CD4-positive, alpha-beta T cell treated with Interleukin-17A for 1 hour (primary cell): ENCODE measurements around the gene PPP1R14C.

ENCODE experiments used
- DNase-seq: peaks from one replicate; pipeline ENCODE4 v3.0.0-alpha.2; 2020

Gene PPP1R14C

DNA sequence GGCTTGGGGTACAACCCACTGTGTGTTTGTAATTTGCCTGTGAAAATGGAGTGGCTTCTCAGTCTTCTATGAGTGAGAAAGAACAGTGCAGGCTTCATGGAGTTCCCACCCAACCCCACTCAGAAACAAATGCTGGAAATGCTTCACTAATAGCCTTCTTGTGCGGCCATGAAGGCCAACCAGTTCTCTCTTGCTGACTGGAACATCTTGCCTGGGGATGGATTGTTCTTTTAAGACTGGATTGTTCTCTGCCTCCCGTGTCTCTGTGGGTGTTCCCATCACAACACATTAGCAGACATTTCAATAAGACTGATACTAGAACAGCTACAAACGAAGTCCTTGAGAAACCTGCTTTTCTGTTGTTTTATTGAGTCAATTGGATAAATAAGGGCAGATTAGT, 110.6 kb downstream of the PPP1R14C start:
- no peak for DNase-seq

GRCh38 chr6:150254770-150255169, 111.9 kb downstream of the PPP1R14C start:
- no peak for DNase-seq

GRCh38 chr6:150255840-150256239, 113.0 kb downstream of the PPP1R14C start:
- no peak for DNase-seq

DNA sequence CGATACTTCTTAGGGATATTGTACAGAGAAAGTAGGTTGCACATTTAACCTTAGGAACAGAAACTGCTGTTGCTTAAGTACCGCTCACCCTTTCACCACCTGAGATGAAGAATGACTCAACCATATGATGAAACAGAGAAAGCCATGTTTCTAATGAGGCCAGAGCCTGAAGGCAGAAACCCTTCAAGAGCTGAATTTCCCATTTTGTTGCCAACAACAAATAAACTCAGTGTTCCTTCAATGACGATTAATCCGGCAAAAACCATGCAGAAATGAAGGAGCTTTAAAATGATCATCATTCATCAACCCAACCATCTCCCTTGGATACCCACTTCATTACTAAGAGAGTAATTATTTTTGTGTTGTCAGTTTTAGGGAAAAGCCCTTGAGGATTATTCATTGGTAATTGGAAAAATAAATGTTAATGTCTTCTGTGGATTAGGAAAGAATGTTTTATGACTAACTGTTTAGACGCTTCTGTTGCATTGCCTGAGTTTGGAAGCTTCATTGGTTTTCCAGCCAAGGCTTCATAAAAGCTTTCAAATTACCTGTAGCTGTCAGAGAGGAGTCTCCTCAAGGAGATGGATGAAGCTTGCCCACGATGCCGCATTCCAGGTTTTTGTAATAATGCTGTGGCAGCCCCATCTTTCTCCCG, 113.9 kb downstream of the PPP1R14C start:
- DNase-seq = no peak

DNA sequence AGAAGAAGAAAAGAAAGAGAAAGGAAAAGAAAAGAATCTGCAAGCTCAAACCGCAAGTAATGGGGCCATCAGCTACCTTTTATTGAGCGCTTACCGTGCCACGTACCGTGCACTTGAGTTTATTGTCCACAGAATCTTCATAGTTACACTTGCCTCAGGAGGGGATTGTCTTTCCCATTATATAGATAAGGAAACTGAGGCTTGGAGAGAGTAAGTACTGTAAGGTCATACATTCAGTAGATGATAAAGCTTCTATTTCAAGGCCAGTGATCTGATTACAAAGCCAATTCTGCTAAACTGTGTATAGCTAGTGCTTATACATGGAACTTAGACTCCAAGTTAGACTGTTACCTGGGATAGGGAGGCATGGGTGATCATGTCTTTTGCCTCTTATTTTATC, 115.5 kb downstream of the PPP1R14C start:
- no peak for DNase-seq

DNA sequence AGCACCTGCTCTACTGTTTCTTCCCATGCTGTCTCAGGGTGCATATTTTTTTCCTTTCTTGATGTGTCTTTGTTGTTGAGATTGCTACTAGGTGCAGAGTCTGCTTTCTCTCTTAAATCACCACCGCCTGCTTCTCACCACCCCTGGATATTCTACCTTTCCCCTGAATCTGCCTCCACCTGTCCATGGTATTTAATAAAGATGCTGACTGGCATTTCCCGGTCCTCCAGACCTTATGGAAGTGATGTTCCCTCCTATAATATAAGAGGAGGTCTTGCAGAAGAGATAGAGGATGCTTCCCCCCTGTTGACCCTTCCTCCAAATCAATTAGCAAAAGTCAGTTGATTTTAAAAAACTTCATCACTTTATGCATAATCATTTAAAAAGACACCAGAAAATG, 118.1 kb downstream of the PPP1R14C start:
- no peak for DNase-seq

DNA sequence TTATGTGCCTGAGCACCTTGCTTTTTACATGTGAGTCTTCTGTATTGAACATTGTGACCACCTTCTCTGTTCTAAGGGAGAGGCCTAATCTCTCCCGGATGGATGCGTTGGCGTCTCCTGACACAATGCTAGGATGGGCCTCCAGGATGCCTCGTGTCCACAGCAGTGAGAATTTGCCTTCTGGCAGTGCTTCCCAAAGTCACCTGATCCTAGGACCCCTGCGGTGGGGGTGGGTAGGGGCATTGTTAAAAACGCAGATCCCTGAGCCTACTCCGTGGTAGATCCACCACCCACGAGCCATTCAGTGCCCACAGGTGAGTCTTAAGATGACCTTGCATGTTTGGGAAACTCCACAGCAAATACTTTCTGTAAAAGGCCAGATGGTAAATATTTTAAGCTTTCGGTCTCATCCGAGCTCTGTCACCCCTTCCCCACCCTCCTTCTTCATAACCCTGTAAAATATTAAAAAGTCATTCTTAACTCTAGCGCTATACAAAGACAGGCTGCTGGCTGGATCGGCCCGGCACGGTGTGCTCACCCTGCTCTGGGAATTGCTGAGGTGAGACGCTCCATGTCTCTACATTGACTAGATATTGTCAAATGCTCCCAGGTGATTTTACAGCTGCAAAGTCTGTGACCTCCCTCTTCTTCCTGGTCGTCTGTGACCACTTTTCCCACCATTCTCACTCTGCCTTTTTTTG, 119.3 kb downstream of the PPP1R14C start:
- no peak for DNase-seq

DNA sequence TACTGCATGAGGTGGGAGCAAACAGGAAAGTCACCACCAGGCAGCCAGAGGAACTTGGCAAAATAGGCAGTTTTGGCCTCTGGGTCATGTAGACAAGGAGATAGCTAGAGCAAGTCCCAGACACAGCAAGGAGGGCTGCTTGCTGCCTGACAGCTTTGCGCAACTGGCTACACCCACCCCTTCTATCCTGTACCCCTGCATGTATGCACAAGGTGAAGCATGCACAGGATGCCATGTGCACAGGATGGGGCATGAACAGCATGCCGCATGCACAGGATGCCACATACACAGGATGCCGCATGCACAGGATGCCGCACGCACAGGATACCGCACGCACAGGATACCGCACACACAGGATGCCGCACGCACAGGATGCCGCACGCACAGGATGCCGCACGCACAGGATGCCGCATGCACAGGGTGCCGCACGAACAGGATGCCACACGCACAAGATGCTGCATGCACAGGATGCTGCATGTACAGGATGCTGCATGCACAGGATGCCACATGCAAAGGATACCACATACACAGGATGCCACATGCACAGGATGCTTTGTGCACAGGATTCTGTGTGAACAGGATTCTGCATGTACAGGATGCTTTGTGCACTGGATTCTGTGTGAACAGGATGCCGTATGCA, 121.0 kb downstream of the PPP1R14C start:
- peak; percentile 38 for DNase-seq

DNA sequence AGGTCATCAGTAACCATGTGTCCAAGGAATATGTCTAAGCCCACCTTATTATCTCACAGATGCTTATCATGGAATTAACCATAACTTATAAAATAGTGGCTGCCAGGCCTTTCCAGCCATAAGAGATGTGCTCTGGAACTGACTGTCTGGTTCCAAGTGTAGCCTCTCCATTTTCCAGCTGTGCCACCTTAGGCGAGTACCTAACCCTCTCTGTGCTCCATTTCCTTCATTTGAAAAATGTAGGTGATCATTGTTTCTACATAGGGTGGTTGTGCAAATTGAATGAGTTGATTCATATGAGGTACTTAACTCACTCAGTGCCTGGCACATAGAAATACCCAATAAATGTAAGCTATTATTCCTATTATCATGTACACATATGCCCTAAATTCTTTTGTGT, 123.5 kb downstream of the PPP1R14C start:
- DNase-seq = no peak

DNA sequence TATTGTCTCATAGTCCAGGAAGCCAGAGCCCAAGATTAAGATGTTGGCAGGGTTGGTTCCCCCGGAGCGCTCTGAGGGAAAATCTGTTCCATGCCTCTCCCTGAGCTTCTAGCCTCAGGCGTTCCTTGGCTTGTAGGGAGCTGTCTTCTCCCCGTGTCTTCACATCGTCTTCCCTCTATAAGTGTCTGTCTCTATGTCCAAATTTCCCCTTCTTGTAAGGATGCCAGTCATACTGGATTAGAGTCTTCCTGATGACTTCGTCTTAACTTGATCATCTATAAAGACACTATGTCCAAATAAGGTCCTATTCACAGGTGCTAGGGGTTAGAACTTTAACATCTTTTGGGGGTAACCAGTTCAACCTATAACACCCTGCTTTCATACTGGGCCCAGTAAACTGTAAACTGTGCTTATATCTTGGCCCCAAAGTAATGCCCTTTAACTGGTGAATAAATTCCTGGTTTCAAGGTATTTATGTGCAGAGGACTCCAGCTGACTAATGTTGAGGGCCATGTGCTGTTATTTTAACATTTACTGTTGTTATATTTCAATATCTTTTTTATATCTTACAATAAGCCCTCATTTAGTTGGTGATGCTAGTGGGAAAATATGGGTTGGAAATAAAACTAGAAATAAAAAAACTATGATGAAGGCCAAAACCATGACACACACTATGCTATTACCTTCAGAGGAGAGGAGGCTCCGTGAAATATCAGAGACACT, 124.3 kb downstream of the PPP1R14C start:
- no peak for DNase-seq

GRCh38 chr6:150267686-150268561, 125.1 kb downstream of the PPP1R14C start:
- DNase-seq = no peak

DNA sequence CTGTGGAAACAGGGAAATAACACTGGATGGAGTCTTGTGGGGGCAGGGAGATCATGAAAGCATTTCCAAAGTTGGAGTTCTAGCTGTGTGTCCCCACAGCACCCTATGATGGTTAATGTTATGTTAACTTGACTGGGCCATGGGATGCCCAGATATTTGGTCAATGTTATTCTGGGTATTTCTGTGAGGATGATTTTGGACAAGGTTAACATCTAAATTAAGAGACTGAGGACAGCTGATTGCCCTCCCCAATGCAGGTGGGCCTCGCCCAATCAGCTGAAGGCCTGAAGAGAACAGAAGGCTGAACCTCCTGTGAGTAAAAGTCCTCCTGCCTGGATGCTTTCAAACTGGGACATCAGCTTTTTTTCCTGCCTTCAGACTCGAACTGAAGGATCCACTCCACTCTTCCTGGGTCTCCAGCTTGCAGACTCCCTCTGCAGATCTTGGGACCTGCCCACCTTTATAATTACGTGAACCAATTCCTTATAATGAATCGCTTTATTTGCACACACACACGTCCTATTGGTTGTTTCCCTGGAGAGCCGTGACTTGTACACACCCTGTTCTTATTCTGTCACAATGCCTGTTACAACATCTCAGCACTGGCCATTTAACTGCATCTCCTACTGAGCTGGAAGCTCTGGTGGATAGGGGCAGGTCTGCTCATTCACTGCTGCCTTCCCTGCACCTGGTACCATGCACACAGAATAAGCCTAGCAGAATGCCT, 126.4 kb downstream of the PPP1R14C start:
- DNase-seq = no peak

DNA sequence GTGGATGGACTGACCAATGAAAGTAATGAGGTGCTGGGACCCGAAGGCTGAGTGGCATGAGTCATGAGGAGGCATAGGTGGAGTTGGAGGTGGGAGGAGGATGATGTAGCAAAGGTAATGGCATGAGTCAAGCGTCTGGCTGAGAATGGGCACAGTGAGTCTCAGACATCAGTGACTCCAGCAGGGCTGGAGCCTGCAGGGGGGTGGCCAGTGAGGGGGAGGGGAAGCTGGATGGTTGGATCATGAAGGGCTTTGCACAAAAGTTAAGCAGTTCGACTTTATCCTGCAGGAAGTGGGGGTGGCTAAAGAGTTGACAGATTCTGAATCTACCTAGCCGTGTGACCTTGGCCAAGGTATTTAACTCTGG, 127.0 kb downstream of the PPP1R14C start:
- no peak for DNase-seq

GRCh38 chr6:150270330-150271052, 127.6 kb downstream of the PPP1R14C start:
- no peak for DNase-seq

GRCh38 chr6:150271172-150271500, 128.3 kb downstream of the PPP1R14C start:
- DNase-seq = no peak

GRCh38 chr6:150271501-150272263, 128.8 kb downstream of the PPP1R14C start:
- DNase-seq = no peak

DNA sequence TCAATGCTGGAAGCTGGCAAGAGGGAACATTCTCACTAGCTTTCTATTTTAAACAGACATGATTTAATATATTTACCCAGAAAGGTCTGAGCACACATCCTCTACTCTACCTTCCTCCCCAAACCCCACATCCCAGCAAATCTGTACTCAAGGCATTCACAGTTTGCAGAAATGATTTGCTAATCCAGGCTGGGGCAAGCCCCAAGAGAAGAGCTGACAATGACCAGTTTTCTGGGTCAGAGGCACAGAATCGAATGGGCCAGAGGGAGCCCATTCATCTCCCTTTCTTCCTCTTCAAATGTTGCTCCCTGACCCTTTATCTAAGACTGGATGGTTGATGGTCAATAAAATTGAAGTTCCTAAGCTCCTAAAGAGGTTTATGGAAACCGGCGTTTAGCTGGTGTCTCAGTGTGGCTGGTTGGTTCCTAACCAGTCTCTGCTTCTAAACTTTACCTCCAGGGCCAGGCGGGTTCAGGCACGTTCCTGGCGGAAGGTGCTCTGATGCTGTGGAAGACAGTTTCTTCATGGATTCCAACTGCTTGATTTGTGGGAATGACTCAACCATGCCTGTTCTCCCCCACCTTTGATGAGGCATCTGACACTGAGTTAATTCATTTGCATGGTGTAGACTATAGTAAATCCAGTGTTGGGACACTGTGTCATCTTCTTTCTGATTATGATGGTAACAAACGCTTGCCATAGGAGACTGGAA, 129.6 kb downstream of the PPP1R14C start:
- no peak for DNase-seq

DNA sequence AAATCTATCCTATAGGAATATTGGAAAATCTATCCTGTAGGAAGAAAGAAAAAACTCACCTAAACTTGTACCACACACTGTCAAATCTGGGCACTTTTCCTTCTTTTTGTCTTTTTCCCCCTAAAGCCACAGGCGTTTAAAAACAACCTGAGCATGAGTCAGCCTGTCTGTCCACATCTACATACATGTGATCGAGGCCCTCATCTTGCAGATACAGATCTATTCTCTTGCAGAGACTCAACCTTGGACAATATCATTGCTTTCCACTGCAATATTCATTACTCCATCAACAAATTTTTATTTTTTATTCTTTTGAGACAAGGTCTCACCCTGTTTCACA, 130.1 kb downstream of the PPP1R14C start:
- no peak for DNase-seq

DNA sequence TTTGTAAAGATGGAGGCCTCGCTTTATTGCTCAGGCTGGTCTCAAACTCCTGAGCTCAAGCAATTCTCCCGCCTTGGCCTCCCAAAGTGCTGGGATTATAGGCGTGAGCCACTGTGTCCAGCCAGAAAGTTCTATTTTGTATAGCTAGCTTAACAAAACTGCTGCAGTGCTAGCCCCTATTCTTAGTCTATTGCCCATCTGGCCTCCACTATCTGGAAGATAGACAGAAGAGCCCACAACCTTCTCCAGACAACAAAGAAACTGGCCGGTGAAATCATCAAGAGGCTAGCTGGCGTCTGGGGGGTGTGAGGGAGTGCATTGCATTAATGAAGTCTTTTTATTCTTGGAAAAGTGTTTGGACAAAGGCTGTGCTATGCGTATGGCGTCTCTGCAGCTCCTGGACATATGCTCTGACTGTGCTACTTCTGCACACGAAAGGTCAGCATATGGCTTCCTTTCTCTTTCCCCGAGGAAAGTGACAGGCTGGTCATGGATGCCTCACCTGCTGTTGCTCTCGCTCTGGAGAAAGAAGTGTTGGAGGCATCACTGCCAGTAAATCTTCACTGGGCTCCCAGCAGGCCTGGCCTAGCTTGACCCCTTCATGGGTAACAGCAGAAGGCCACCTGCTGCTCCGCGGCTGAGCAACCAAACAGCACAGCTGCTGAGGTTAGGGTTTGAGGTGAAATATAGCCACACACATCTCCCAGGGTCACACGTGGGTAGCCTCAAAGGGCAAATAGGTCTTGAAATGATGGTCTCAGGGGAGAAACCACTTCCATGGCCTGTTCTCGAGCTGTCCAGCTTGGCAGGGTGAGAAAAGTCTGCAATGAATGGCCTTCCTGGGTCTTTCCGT, 130.8 kb downstream of the PPP1R14C start:
- DNase-seq = no peak
